HEK293T (cell line): ENCODE measurements around the gene GLCE.
"Not testable (repeated sequence)": the region's sequence is repeated elsewhere in the genome, so short reads cannot be mapped to it uniquely, and the experiment has no call there.

Experiments used
- CTCF ChIA-PET: fragments of 350-600 bp; formaldehyde crosslinking; extraction: SDS; loops from one replicate; lab custom pipeline; 2021; ENCODE audit warnings: antibody characterized with exemption, inconsistent platforms; lab: Yijun Ruan, JAX
- POLR2A ChIA-PET: fragments of 350-600 bp; formaldehyde crosslinking; extraction: SDS; loops from one replicate; lab custom pipeline; 2020; ENCODE audit warnings: antibody characterized with exemption, inconsistent platforms; lab: Yijun Ruan, JAX
- DNase-seq: peaks from one replicate; pipeline ENCODE4 v3.0.0; 2012; ENCODE audit warnings: mixed read lengths; ENCODE audit errors: extremely low spot score
- ARNT ChIP-seq: fragments of 450-650 bp; IDR thresholded peaks from 2 replicates; pipeline ENCODE4 v1.6.1; 2017; ENCODE audit warnings: mild to moderate bottlenecking
- BHLHE40 ChIP-seq: fragments of 450-650 bp; IDR thresholded peaks from 2 replicates; pipeline ENCODE4 v1.6.1; 2016; ENCODE audit warnings: mild to moderate bottlenecking, moderate library complexity, borderline replicate concordance
- CTBP1 ChIP-seq: fragments of 450-650 bp; IDR thresholded peaks from 2 replicates; pipeline ENCODE4 v1.6.1; 2016; ENCODE audit warnings: borderline replicate concordance
- ELF4 ChIP-seq: fragments of 450-650 bp; IDR thresholded peaks from 2 replicates; pipeline ENCODE4 v1.6.1; 2017; ENCODE audit warnings: antibody characterized with exemption
- FOXA1 ChIP-seq: fragments of 450-650 bp; IDR thresholded peaks from 2 replicates; pipeline ENCODE4 v1.6.1; 2016; ENCODE audit warnings: mild to moderate bottlenecking
- FOXK2 ChIP-seq: fragments of 450-650 bp; IDR thresholded peaks from 2 replicates; pipeline ENCODE4 v1.6.1; 2016; ENCODE audit warnings: mild to moderate bottlenecking
- FOXM1 ChIP-seq: fragments of 450-650 bp; IDR thresholded peaks from 2 replicates; pipeline ENCODE4 v1.6.1; 2017; ENCODE audit warnings: mild to moderate bottlenecking, borderline replicate concordance
- HDGF ChIP-seq: fragments of 450-650 bp; IDR thresholded peaks from 2 replicates; pipeline ENCODE4 v1.6.1; 2017; ENCODE audit warnings: antibody characterized with exemption, borderline replicate concordance
- L3MBTL2 ChIP-seq: fragments of 450-650 bp; conservative IDR thresholded peaks from 2 replicates; pipeline ENCODE4 v1.6.1; 2016; ENCODE audit warnings: mild to moderate bottlenecking
- LEF1 ChIP-seq: fragments of 450-650 bp; IDR thresholded peaks from 2 replicates; pipeline ENCODE4 v1.6.1; 2017; ENCODE audit warnings: mild to moderate bottlenecking, borderline replicate concordance
- NFRKB ChIP-seq: fragments of 450-650 bp; IDR thresholded peaks from 2 replicates; pipeline ENCODE4 v1.6.1; 2016; ENCODE audit warnings: mild to moderate bottlenecking, moderate library complexity
- PKNOX1 ChIP-seq: fragments of 450-650 bp; IDR thresholded peaks from 2 replicates; pipeline ENCODE4 v1.6.1; 2016
- SP1 ChIP-seq: fragments of 450-650 bp; IDR thresholded peaks from 2 replicates; pipeline ENCODE4 v1.6.1; 2017
- SUZ12 ChIP-seq: fragments of 450-650 bp; IDR thresholded peaks from 2 replicates; pipeline ENCODE4 v1.6.1; 2016; ENCODE audit warnings: mild to moderate bottlenecking
- TARDBP ChIP-seq: fragments of 450-650 bp; IDR thresholded peaks from 2 replicates; pipeline ENCODE4 v1.6.1; 2016
- ZNF384 ChIP-seq: fragments of 450-650 bp; IDR thresholded peaks from 2 replicates; pipeline ENCODE4 v1.6.1; 2016

Gene GLCE

GRCh38 chr15:69149163-69149562, 11.3 kb upstream of the GLCE start:
- TF ChIP-seq CTBP1: no peak
- TF ChIP-seq PKNOX1: no peak
- no peak for TF ChIP-seq TARDBP
- no peak for TF ChIP-seq ARNT
- no peak for TF ChIP-seq L3MBTL2
- no peak for TF ChIP-seq HDGF
- TF ChIP-seq LEF1: no peak
- no peak for TF ChIP-seq ELF4
- TF ChIP-seq NFRKB: no peak
- no peak for TF ChIP-seq SP1
- no peak for TF ChIP-seq ZNF384
- TF ChIP-seq FOXA1: no peak
- no peak for TF ChIP-seq SUZ12
- no peak for TF ChIP-seq BHLHE40
- no peak for TF ChIP-seq FOXM1
- no peak for TF ChIP-seq FOXK2
- ChIA-PET CTCF (no interaction called here), POLR2A (interaction anchor here (1.0 to 2.1 kb wide), 2 partner anchors 8 to 11 kb away, joined by 5 to 6 read pairs; partner anchors contain the start of gene GLCE)
- DNase-seq: no peak

- no peak for TF ChIP-seq NFRKB
- TF ChIP-seq ELF4: no peak
- TF ChIP-seq LEF1: no peak
- no peak for TF ChIP-seq FOXA1
- TF ChIP-seq SUZ12: no peak
- TF ChIP-seq FOXM1: no peak
- no peak for TF ChIP-seq ARNT
- no peak for TF ChIP-seq L3MBTL2
- TF ChIP-seq HDGF: no peak
- TF ChIP-seq PKNOX1: no peak
- TF ChIP-seq BHLHE40: no peak
- TF ChIP-seq SP1: no peak
- TF ChIP-seq FOXK2: no peak
- TF ChIP-seq CTBP1: no peak
- no peak for TF ChIP-seq ZNF384
- TF ChIP-seq TARDBP: no peak
- POLR2A ChIA-PET: interaction anchor here (1.0 to 1.1 kb wide), 2 partner anchors 11 kb away, joined by 4 to 5 read pairs; partner anchors contain the start of gene GLCE
- CTCF ChIA-PET: interaction anchor here (0.9 kb wide), 1 partner anchor 174 kb away, joined by 4 read pairs; no protein-coding TSS in a partner anchor
- no peak for DNase-seq
These were observed 10.6 kb upstream of the GLCE start for GRCh38 chr15:69149803-69150202.

GRCh38 chr15:69150336-69150735, 10.1 kb upstream of the GLCE start:
- DNase-seq: no peak
- ChIA-PET CTCF (interaction anchor here (0.9 kb wide), 1 partner anchor 173 kb away, joined by 4 read pairs; no protein-coding TSS in a partner anchor), POLR2A (interaction anchor here (1.1 kb wide), 1 partner anchor 10 kb away, joined by 4 read pairs; the partner anchor contains the start of gene GLCE)
- TF ChIP-seq TARDBP (no peak), NFRKB (no peak), ELF4 (no peak), FOXK2 (no peak), CTBP1 (no peak), LEF1 (no peak), BHLHE40 (no peak), L3MBTL2 (no peak), PKNOX1 (no peak), SUZ12 (no peak), FOXA1 (no peak), HDGF (no peak)

- ChIA-PET CTCF (interaction anchor here (0.9 kb wide), 1 partner anchor 173 kb away, joined by 4 read pairs; no protein-coding TSS in a partner anchor), POLR2A (interaction anchor here (1.1 kb wide), 1 partner anchor 10 kb away, joined by 4 read pairs; the partner anchor contains the start of gene GLCE)
- DNase-seq: no peak
These were observed 9.6 kb upstream of the GLCE start for GRCh38 chr15:69150841-69151240.

DNA sequence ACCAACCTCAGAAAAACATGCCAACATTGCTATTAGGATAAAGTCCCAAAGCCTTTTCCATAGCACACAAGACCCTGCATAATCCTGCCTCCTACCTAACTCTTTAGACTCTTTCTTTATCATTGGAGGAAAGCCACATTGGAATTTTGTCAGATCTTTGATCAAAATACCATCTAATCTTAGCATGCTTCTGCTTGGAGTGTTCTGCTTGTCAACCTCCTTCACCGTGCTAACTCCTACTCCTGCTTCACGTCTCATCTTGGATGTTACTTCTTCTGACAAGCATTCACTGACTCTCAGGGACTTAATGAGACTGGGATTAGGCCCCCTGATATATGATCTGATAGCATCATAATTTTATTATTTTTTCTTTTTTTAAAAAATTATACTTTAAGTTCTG, 7.4 kb upstream of the GLCE start:
- CTCF ChIA-PET: no interaction called here
- POLR2A ChIA-PET: no interaction called here
- no peak for TF ChIP-seq BHLHE40
- no peak for TF ChIP-seq SP1
- TF ChIP-seq ARNT: no peak
- TF ChIP-seq TARDBP: no peak
- no peak for TF ChIP-seq ZNF384
- no peak for TF ChIP-seq FOXM1
- TF ChIP-seq ELF4: no peak
- TF ChIP-seq NFRKB: no peak
- TF ChIP-seq FOXK2: no peak
- no peak for TF ChIP-seq CTBP1
- TF ChIP-seq FOXA1: no peak
- no peak for TF ChIP-seq LEF1
- TF ChIP-seq PKNOX1: no peak
- no peak for TF ChIP-seq SUZ12
- TF ChIP-seq HDGF: no peak
- no peak for TF ChIP-seq L3MBTL2
- no peak for DNase-seq

More at GRCh38 chr15:69150841-69151240, 9.6 kb upstream of the GLCE start:
- TF ChIP-seq L3MBTL2 (no peak), PKNOX1 (no peak), FOXK2 (no peak), NFRKB (no peak)

DNA sequence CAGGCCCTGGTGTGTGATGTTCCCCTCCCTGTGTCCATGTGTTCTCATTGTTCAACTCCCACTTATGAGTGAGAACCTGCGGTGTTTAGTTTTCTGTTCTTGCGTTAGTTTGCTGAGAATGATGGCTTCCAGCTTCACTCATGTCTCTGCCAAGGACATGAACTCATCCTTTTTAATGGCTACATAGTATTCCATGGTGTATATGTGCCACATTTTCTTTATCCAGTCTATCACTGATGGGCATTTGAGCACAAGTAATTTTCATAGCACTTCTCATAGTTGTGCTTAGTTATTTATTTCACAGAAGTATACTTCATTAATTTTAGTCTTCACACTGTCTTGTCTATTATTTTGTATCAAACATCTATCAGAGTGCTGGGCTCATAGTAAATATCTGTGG, 6.8 kb upstream of the GLCE start:
- DNase-seq, CTCF ChIA-PET: not testable (repeated sequence)
- POLR2A ChIA-PET: interaction anchor here (1.1 kb wide), 1 partner anchor 8 kb away, joined by 3 read pairs; no protein-coding TSS in a partner anchor
